Measurements from ENCODE around the gene LRRC74B.

The LRRC74B gene

GRCh38 chr22:21025763-21026755 lies 19.7 kb upstream of the LRRC74B start:
- Histone ChIP-seq H3K9ac (ENCODE audit: low read length in 5 of 5) (no peak overlapping the region), H3K27ac (ENCODE audit: low read depth, low read length) (no peak overlapping the region), H3K4me3 (ENCODE audit: low read depth in 1 of 5, low read length in 5 of 5) (no peak overlapping the region)

GRCh38 chr22:21026783-21027692 lies 18.7 kb upstream of the LRRC74B start:
- Histone ChIP-seq H3K27me3 (ENCODE audit: control insufficient read depth in 5 of 5, insufficient read depth in 4 of 5, low read length in 5 of 5) (peaks cover 3 to 21% (median 11%) of the 10 kb centered on the region in 5 donors), H3K4me3 (ENCODE audit: low read depth in 1 of 5, low read length in 5 of 5) (no peak overlapping the region), H3K9ac (ENCODE audit: low read length in 5 of 5) (no peak overlapping the region)

More at GRCh38 chr22:21025763-21026755, 19.7 kb upstream of the LRRC74B start:
- H3K27me3 ChIP-seq (ENCODE audit: control insufficient read depth in 5 of 5, insufficient read depth in 4 of 5, low read length in 5 of 5), result peaks cover 0 to 11% (median 7%) of the 10 kb centered on the region in 5 donors
- H3K4me1 ChIP-seq (ENCODE audit: control insufficient read depth in 5 of 5, insufficient read depth in 5 of 5, low read length in 5 of 5), result peaks cover 0 to 9% (median 0%) of the 10 kb centered on the region in 5 donors
- H3K9me3 ChIP-seq (ENCODE audit: control insufficient read depth in 5 of 5, low read length in 5 of 5), result no peaks in the 10 kb centered on the region
- H3K36me3 ChIP-seq (ENCODE audit: control insufficient read depth in 5 of 5, insufficient read depth in 5 of 5, low read length in 5 of 5), result peaks cover 0 to 2% (median 0%) of the 10 kb centered on the region in 5 donors

GRCh38 chr22:21028277-21029251 lies 17.2 kb upstream of the LRRC74B start:
- peaks cover 0 to 28% (median 18%) of the 10 kb centered on the region in 5 donors for H3K4me1 ChIP-seq (ENCODE audit: control insufficient read depth in 5 of 5, insufficient read depth in 5 of 5, low read length in 5 of 5)
- no peak overlapping the region for H3K27ac ChIP-seq (ENCODE audit: low read depth, low read length)
- peaks cover 3 to 23% (median 11%) of the 10 kb centered on the region in 5 donors for H3K27me3 ChIP-seq (ENCODE audit: control insufficient read depth in 5 of 5, insufficient read depth in 4 of 5, low read length in 5 of 5)
- peaks cover 0 to 2% (median 0%) of the 10 kb centered on the region in 5 donors for H3K36me3 ChIP-seq (ENCODE audit: control insufficient read depth in 5 of 5, insufficient read depth in 5 of 5, low read length in 5 of 5)
- H3K9me3 ChIP-seq (ENCODE audit: control insufficient read depth in 5 of 5, low read length in 5 of 5), result no peaks in the 10 kb centered on the region
- no peak overlapping the region for H3K9ac ChIP-seq (ENCODE audit: low read length in 5 of 5)
- no peak overlapping the region for H3K4me3 ChIP-seq (ENCODE audit: low read depth in 1 of 5, low read length in 5 of 5)

More at GRCh38 chr22:21026783-21027692, 18.7 kb upstream of the LRRC74B start:
- Histone ChIP-seq H3K4me1 (ENCODE audit: control insufficient read depth in 5 of 5, insufficient read depth in 5 of 5, low read length in 5 of 5) (peaks cover 0 to 15% (median 6%) of the 10 kb centered on the region in 5 donors), H3K36me3 (ENCODE audit: control insufficient read depth in 5 of 5, insufficient read depth in 5 of 5, low read length in 5 of 5) (peaks cover 0 to 2% (median 0%) of the 10 kb centered on the region in 5 donors), H3K27ac (ENCODE audit: low read depth, low read length) (no peak overlapping the region), H3K9me3 (ENCODE audit: control insufficient read depth in 5 of 5, low read length in 5 of 5) (no peaks in the 10 kb centered on the region)

- Histone ChIP-seq H3K27ac (ENCODE audit: low read depth, low read length) (no peak overlapping the region), H3K9ac (ENCODE audit: low read length in 5 of 5) (no peak overlapping the region), H3K4me3 (ENCODE audit: low read depth in 1 of 5, low read length in 5 of 5) (no peak overlapping the region), H3K9me3 (ENCODE audit: control insufficient read depth in 5 of 5, low read length in 5 of 5) (no peaks in the 10 kb centered on the region), H3K4me1 (ENCODE audit: control insufficient read depth in 5 of 5, insufficient read depth in 5 of 5, low read length in 5 of 5) (peaks cover 0 to 28% (median 18%) of the 10 kb centered on the region in 5 donors), H3K27me3 (ENCODE audit: control insufficient read depth in 5 of 5, insufficient read depth in 4 of 5, low read length in 5 of 5) (peaks cover 3 to 23% (median 11%) of the 10 kb centered on the region in 5 donors), H3K36me3 (ENCODE audit: control insufficient read depth in 5 of 5, insufficient read depth in 5 of 5, low read length in 5 of 5) (peaks cover 0 to 2% (median 0%) of the 10 kb centered on the region in 5 donors)
These were observed 16.2 kb upstream of the LRRC74B start for GRCh38 chr22:21029486-21030025.

- Histone ChIP-seq H3K9me3 (ENCODE audit: control insufficient read depth in 5 of 5, low read length in 5 of 5) (no peaks in the 10 kb centered on the region), H3K27me3 (ENCODE audit: control insufficient read depth in 5 of 5, insufficient read depth in 4 of 5, low read length in 5 of 5) (peaks cover 3 to 23% (median 11%) of the 10 kb centered on the region in 5 donors), H3K36me3 (ENCODE audit: control insufficient read depth in 5 of 5, insufficient read depth in 5 of 5, low read length in 5 of 5) (peaks cover 0 to 2% (median 0%) of the 10 kb centered on the region in 5 donors), H3K27ac (ENCODE audit: low read depth, low read length) (no peak overlapping the region), H3K4me1 (ENCODE audit: control insufficient read depth in 5 of 5, insufficient read depth in 5 of 5, low read length in 5 of 5) (peaks cover 0 to 28% (median 18%) of the 10 kb centered on the region in 5 donors), H3K4me3 (ENCODE audit: low read depth in 1 of 5, low read length in 5 of 5) (no peak overlapping the region), H3K9ac (ENCODE audit: low read length in 5 of 5) (no peak overlapping the region)
These were observed 15.7 kb upstream of the LRRC74B start for GRCh38 chr22:21030032-21030431.

GRCh38 chr22:21030621-21031544 lies 14.9 kb upstream of the LRRC74B start:
- Histone ChIP-seq H3K4me3 (ENCODE audit: low read depth in 1 of 5, low read length in 5 of 5) (no peak overlapping the region), H3K4me1 (ENCODE audit: control insufficient read depth in 5 of 5, insufficient read depth in 5 of 5, low read length in 5 of 5) (peaks cover 0 to 31% (median 18%) of the 10 kb centered on the region in 5 donors)

GRCh38 chr22:21031545-21032036 lies 14.2 kb upstream of the LRRC74B start:
- no peaks in the 10 kb centered on the region for H3K9me3 ChIP-seq (ENCODE audit: control insufficient read depth in 5 of 5, low read length in 5 of 5)
- no peaks in the 10 kb centered on the region for H3K36me3 ChIP-seq (ENCODE audit: control insufficient read depth in 5 of 5, insufficient read depth in 5 of 5, low read length in 5 of 5)
- peak overlapping the region in 3 of 5 donors; percentile 39 to 68 (median 64) for H3K4me3 ChIP-seq (ENCODE audit: low read depth in 1 of 5, low read length in 5 of 5)
- H3K27me3 ChIP-seq (ENCODE audit: control insufficient read depth in 5 of 5, insufficient read depth in 4 of 5, low read length in 5 of 5), result peaks cover 3 to 23% (median 11%) of the 10 kb centered on the region in 5 donors
- H3K9ac ChIP-seq (ENCODE audit: low read length in 5 of 5), result peak overlapping the region in 1 of 5 donors; percentile 45
- H3K27ac ChIP-seq (ENCODE audit: low read depth, low read length), result no peak overlapping the region
- H3K4me1 ChIP-seq (ENCODE audit: control insufficient read depth in 5 of 5, insufficient read depth in 5 of 5, low read length in 5 of 5), result peaks cover 0 to 31% (median 18%) of the 10 kb centered on the region in 5 donors

More at GRCh38 chr22:21030621-21031544, 14.9 kb upstream of the LRRC74B start:
- Histone ChIP-seq H3K27me3 (ENCODE audit: control insufficient read depth in 5 of 5, insufficient read depth in 4 of 5, low read length in 5 of 5) (peaks cover 3 to 23% (median 11%) of the 10 kb centered on the region in 5 donors), H3K9me3 (ENCODE audit: control insufficient read depth in 5 of 5, low read length in 5 of 5) (no peaks in the 10 kb centered on the region), H3K27ac (ENCODE audit: low read depth, low read length) (no peak overlapping the region), H3K9ac (ENCODE audit: low read length in 5 of 5) (no peak overlapping the region), H3K36me3 (ENCODE audit: control insufficient read depth in 5 of 5, insufficient read depth in 5 of 5, low read length in 5 of 5) (no peaks in the 10 kb centered on the region)

All from subcutaneous abdominal adipose tissue (tissue), 5 donors.